Measurements from ENCODE around the gene UBE2J1.

GRCh38 chr6:89290401-89291155, 61.9 kb downstream of the UBE2J1 start:
- no peak for TF ChIP-seq EZH2phosphoT487 (IDR thresholded peaks at IDR 0.05; ENCODE audit: low read depth, severe bottlenecking, unreplicated experiment)
- no peak for TF ChIP-seq CTCF (IDR thresholded peaks at IDR 0.05; ENCODE audit: poor library complexity)

Measured in hepatocyte (in vitro differentiated cells).